COLO668 (cell line): ENCODE results near the gene CRMP1.

Experiments
- DNase-seq: peaks from one replicate; lab custom pipeline; 2025; ENCODE audit not compliant: unreplicated experiment; lab: John Stamatoyannopoulos, UW

The CRMP1 gene

GRCh38 chr4:5799406-5799805 is 93.5 kb downstream of the CRMP1 start:
- no peak for DNase-seq

GRCh38 chr4:5798946-5799345 is 93.9 kb downstream of the CRMP1 start:
- no peak for DNase-seq

DNA sequence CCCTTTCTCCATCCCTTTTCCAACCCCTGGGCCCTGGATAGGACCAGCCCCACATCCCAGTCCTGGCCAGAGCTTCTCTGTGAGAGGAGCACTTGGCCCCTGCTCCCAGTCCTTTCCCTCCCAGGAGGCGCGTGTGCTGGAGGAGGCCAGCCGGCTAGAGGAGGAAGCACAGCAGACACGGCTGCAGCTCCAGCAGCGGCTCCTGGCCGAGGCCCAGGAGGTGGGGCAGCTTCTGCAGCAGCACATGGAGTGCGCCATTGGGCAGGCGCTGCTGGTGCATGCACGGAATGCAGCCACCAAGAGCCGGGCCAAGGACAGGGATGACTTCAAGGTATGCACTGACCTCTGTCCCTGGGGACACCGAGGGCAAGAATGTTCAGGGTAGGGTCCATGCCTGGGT is 94.4 kb downstream of the CRMP1 start:
- DNase-seq = no peak

- DNase-seq = no peak
Observed at GRCh38 chr4:5797866-5798265, 95.0 kb downstream of the CRMP1 start.

DNA sequence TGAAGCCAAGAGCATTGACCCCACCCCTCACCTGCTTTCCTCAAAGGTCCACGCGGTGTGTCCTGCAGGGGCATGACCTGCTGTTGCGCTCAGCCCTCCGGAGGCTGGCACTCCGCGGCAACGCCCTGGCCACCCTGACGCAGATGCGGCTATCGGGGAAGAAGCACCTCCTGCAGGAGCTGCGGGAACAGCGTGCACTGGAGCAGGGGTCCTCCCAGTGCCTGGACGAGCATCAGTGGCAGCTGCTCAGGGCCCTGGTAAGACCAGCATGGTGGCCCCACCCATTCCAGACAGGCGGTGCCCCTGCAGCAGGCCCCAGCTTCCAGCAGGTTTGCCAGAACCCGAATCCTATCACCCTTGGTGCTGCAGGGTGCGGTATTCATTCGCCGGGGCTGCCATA is 95.9 kb downstream of the CRMP1 start:
- DNase-seq = no peak

DNA sequence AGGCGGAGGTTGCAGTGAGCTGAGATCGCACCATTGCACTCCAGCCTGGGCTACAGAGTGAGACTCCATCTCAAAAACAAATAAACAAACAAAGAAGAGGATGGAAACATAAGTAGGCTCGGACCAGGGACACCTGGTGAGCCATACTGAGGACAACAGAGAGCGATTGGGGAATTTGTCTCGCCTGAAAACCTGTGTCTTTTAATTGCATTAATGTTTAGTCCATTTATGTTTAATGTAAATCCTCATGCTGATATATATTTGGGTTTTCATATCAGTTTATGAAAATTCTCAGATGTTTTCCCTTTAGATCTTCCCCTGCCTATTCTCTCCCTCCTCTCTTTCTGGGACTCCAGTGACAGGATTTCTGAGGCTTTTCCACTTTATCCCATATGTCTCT is 97.3 kb downstream of the CRMP1 start:
- DNase-seq = no peak

DNA sequence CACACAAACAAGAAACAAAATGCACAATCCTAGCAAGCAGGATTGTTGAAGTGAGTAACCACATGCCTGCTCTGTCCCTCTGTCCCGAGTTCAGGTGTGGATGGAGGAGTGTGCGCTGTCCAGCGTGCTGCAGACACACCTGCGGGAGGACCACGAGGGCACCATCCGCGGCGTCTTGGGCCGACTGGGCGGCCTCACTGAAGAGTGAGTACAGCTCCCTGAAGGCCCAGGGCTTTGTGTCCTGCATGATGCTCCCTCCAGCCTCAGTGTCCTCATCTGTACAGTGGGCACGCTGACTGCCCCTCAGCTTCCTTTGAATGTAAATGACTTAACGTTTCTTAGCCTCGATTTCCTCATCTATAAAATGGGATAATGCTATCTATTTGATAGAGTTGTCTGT is 99.4 kb downstream of the CRMP1 start:
- DNase-seq = no peak

GRCh38 chr4:5791654-5792053 is 101.2 kb downstream of the CRMP1 start:
- DNase-seq = no peak

DNA sequence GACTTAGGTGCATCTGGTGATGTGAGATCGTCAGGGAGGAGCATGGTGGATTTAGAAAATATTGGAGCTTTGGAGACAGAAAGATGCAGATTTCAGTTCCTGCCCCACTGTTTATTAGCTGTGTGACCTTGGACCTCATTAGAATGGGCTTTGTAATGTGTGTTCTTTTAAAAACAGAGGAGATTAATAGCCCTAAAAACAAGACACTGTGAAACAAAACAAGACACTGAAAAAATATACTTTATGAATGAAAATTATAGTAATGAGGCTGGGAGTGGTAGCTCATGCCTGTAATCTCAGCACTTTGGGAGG is 102.4 kb downstream of the CRMP1 start:
- DNase-seq = no peak

GRCh38 chr4:5789141-5789540 is 103.7 kb downstream of the CRMP1 start:
- no peak for DNase-seq

GRCh38 chr4:5788144-5788543 is 104.7 kb downstream of the CRMP1 start:
- DNase-seq = no peak

GRCh38 chr4:5787311-5787710 is 105.6 kb downstream of the CRMP1 start:
- no peak for DNase-seq

- no peak for DNase-seq
Observed at GRCh38 chr4:5785806-5786680, 106.8 kb downstream of the CRMP1 start.

- DNase-seq = no peak
Observed at GRCh38 chr4:5784960-5785611, 107.8 kb downstream of the CRMP1 start.

DNA sequence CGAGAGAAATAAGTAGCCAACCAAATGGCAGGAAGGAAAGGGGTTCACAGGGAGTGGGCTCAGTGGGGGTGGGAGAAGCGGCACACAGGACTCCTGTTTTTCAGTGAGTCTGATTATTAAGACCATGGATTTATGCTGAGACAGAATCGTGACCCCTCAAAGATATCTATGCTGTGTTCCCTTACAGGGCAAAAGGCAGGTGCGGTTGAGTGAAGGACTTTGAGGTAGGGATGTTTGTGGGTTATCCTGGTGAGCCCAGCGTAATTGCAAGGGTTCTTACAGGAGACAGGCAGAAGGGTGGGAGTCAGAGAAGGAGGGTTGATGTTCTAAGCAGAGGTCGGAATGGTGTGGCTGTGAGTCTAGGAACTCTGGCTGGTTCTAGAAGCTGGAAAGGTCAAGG is 108.9 kb downstream of the CRMP1 start:
- DNase-seq = no peak

- no peak for DNase-seq
Observed at GRCh38 chr4:5783486-5783885, 109.4 kb downstream of the CRMP1 start.

DNA sequence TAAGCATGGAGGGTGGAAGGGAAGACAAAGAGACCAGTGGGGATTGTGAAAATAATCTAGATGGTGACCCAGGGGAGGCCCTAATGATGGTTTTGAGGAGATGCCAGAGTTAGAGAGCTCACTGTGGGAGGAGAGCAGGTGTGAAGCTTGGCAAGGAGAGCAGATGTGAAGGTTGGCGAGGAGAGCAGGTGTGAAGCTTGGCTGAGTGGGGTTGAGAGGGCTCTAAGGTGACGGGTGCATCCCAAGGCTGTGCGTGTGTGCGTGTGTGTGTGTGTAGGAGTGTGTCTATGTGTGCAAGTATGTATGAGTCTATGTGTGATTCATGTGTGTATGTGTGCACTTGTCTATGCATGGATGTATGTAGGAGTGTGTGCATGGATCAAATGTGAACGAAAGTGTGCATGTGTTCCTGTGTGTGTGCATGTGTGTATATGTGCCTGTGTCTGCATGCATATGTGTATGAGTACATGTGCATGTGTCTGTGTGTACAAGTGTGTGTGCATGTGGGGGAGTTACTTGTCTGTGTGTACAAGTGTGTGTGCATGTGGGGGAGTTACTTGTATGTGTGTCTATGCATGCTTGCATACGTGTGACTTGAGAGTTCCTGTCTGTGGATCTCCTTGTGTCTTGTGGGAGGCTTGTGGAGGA is 109.9 kb downstream of the CRMP1 start:
- no peak for DNase-seq

DNA sequence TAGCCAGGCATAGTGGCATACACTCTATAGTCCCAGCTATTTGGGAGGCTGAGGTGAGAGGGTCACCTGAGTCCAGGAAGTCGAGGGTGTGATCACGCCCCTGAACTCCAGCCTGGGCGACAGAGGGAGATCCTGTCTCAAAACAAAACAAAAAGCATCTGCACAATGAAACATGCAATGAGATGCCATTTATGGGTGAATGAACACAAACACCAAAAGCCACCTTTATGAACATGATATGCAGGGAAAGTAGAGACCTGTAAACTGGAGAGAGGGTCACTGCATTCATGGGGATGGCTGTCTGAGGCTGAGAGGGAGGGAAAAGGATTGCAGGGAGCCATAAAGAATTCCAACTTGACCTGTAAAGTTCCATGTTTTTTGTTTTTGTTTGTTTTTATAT is 111.2 kb downstream of the CRMP1 start:
- no peak for DNase-seq

- no peak for DNase-seq
Observed at GRCh38 chr4:5780831-5781480, 111.9 kb downstream of the CRMP1 start.

GRCh38 chr4:5776510-5776909 is 116.4 kb downstream of the CRMP1 start:
- DNase-seq = no peak

GRCh38 chr4:5774416-5775036 is 118.4 kb downstream of the CRMP1 start:
- DNase-seq = no peak

- no peak for DNase-seq
Observed at GRCh38 chr4:5773271-5773555, 119.7 kb downstream of the CRMP1 start.
